Measurements from ENCODE around the gene TMEM132C.
"Not testable (repeated sequence)": the region's sequence is repeated elsewhere in the genome, so short reads cannot be mapped to it uniquely, and the experiment has no call there.

Gene TMEM132C

DNA sequence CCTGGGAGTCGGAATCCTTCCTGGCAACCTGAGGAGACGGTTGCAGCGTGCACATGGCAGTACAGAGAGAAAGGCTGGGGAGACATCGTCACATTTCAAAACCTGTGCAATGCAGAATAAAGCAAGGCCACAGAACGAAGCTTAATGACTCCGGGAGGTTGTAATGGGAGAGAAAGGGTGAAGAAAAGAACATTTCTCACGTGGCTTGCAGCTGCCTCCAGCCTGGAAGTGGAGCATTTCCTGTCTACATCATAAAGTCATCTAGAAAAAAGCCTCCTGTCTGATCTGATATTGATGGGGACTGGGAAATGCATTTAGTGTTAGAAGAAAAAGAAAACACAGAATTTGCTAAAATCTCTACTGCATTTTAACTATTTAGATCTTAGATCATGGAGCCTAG is 209.3 kb downstream of the TMEM132C start:
- no peak for DNase-seq (ENCODE audit: low read depth)

GRCh38 chr12:128483526-128484255 is 216.7 kb downstream of the TMEM132C start:
- DNase-seq (ENCODE audit: low read depth) = no peak

- not testable (repeated sequence) for DNase-seq (ENCODE audit: low read depth)
These were observed 230.4 kb downstream of the TMEM132C start for GRCh38 chr12:128497376-128497775.

- DNase-seq (ENCODE audit: low read depth) = no peak
These were observed 240.5 kb downstream of the TMEM132C start for GRCh38 chr12:128507470-128507869.

- DNase-seq (ENCODE audit: low read depth) = no peak
These were observed 242.2 kb downstream of the TMEM132C start for GRCh38 chr12:128509170-128509569.

GRCh38 chr12:128510511-128510910 is 243.5 kb downstream of the TMEM132C start:
- DNase-seq (ENCODE audit: low read depth) = no peak

GRCh38 chr12:128513331-128513730 is 246.4 kb downstream of the TMEM132C start:
- no peak for DNase-seq (ENCODE audit: low read depth)

- DNase-seq (ENCODE audit: low read depth) = no peak
These were observed 246.9 kb downstream of the TMEM132C start for GRCh38 chr12:128513831-128514230.

DNA sequence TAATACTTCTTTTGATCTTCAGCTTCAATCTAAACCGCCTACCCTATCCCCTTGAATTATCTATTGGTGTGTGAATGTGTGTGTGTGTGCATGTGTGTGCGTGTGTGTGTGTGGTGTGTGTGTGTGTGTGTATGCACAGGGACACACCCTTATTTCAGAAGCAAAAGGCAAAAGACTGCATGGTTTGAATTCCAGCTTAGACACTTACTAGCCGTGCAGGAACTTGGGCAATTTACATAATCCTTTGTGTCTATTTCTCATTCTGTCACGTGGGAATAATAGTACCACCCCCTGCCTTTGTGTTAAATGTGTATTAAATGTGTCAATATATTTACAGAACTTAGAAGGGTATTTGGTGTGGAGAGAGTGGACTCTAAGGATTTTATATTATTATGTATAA is 251.7 kb downstream of the TMEM132C start:
- DNase-seq (ENCODE audit: low read depth) = no peak

GRCh38 chr12:128519426-128519825 is 252.5 kb downstream of the TMEM132C start:
- no peak for DNase-seq (ENCODE audit: low read depth)

GRCh38 chr12:128521981-128522380 is 255.0 kb downstream of the TMEM132C start:
- DNase-seq (ENCODE audit: low read depth) = no peak

DNA sequence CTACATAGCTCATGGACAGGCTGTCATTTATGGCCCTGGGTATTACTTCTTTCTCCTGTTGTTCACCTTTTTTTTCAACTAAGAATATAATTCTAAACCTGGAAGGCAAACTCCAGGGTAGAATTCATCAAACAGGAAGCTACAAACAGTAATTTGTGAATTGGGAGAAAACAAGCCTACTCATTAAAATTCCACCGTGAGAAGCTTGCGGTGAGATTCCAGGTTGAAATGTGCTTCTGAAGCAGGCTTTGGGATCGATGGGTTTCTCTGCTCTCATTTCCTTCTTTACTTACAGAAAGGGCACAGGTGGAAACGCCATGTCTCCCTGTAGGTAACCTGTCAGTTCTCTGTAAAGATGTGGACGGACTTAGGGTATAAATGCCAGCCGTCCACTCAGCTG is 257.5 kb downstream of the TMEM132C start:
- no peak for DNase-seq (ENCODE audit: low read depth)

DNA sequence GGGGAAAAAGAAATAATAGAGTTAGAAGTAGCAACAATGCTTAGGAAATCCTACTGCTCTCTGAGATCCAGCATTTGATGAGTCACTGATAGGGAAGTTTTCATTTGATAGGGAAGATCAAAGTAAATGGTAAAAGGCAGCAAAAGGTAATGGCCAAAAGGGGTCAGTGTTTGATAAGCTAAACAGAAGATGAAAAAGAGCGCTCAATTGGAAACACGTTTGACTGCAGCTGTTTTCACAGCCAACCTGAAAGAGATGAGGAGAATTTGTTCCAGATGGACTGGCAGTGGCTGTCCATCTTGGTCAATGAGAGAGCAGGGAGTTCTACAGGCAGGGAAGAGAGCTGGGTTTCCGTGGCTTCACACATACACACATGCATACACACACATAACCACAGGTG is 264.2 kb downstream of the TMEM132C start:
- no peak for DNase-seq (ENCODE audit: low read depth)

DNA sequence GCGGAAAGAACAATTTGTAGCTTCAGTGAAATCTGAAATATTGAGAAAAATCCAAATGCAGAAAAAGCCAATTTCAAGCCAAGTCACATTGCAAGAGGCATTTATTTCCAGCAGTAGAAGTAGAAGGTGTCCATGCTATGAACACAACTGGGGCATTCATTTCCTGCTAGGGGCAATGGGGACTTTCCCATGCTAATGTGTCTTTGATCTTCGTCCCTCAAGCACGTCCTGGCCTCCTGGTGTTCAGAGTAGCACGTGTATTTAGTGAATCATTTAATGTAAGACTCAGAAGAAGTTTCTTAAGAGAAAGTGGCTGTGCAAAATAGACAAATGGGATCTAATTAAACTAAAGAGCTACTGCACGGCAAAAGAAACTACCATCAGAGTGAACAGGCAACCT is 267.9 kb downstream of the TMEM132C start:
- DNase-seq (ENCODE audit: low read depth) = no peak

DNA sequence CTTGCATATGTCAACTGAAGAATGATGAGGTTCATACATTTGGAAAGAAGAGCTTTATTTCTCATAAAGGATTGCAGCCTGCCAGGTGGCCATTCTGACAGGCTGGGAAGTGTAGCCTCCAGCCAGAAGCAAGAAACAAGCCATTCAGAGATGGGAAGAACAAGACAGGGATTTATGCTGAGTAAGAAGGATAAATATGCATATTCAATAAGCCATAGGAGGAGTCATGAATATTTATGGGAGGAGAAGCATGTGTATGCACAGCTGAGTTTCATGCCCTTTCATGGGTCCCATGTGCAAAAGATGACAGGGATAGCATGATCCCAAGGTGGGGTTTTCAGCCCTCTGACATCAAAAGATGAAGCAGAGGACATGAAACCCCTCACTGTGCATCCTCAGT is 269.8 kb downstream of the TMEM132C start:
- DNase-seq (ENCODE audit: low read depth) = no peak

DNA sequence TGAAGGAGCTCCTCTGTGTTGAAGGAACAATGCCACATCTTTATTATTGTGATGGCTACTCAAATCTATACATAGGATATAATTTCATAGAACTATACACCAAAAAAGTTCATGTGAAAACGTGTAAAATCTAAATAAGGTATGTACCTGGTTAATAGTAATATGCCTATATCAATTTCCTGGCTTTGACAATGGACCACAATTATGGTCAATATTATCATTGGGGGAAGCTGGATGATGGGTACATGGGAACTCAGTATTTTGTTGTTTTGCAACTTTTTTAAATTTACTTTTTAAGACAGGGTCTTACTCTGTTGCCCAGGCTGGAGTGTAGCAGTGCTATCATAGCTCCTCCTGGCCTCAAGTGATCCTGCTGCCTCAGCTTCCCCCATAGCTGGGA is 270.7 kb downstream of the TMEM132C start:
- DNase-seq (ENCODE audit: low read depth) = no peak

DNA sequence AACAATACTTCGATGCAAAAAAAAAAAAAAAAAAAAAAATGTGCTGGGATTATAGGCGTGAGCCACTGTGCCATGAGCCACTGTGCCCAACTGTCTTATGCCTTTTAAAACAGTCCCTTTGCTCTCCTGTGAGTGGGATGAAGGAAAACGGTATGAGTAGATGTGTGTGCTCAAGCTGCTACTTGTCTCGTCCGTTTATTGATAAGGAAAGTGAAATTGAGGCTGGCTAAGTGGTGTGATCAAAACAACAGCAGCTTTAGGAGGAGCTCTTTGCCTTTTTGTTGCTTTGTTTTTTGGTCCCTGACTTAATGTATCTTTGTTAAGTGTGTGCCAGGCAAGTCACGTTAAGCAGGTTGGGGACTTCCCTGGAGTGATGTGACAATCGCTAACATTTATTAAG is 275.9 kb downstream of the TMEM132C start:
- no peak for DNase-seq (ENCODE audit: low read depth)

DNA sequence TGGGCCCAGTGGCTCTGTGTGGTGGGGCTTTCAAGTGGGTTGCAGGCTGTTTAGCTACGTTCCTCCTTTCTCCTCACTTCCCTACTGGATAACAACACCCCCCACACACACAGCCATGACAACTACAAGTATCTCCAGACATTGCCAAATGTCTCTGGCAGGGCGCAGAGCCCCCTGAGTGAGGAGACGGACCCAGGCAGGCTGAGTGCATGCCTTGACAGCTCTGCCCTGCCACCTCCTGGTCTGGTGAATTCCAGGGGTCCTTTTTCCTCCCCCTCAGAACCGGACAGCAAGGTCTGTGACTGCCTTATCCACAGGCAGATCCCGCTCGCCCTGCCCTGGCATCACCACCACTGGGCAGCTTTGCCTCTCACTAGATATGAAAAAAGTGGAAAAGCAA is 276.5 kb downstream of the TMEM132C start:
- no peak for DNase-seq (ENCODE audit: low read depth)

DNA sequence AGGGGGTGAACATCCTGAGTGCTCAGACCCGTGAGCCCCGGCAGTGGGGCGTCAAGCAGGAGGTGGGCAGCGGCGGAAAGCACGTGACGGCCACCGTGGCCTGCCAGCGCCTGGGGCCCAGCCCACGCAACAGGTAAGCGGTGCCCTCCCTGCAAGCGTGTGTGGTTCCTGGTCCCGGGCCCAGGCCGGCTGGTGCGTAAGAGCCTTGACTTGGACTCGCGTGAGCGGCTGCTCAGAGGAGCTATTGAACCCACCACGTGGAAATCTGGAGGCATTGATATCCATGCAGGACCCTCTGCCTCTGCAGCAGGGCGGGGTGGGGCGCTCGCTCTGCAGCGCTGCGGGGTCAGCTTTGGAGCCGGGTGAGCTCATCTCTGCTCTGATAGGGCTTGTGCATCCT is 277.0 kb downstream of the TMEM132C start:
- no peak for DNase-seq (ENCODE audit: low read depth)

DNA sequence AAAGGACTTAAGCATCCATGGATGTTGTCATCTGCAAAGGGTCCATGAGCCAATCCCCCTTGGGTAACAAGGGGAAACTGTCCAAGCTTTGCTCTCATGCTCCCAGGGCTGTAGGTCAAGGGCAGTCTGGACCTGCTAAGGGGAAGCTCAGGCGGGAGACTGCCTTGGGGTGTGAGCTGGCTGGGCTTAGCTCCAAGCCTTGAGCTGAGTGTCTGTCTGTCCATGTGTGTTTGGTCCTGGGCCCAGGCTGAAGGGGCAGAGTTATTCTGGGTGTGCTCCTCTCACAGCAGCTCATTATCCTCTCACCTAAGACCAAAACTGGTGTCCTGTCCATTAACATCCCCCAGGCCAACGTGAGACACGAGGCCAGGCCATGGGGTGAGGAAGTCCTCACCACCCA is 282.0 kb downstream of the TMEM132C start:
- DNase-seq (ENCODE audit: low read depth) = no peak

- DNase-seq (ENCODE audit: low read depth) = no peak
These were observed 282.7 kb downstream of the TMEM132C start for GRCh38 chr12:128549601-128550218.

GRCh38 chr12:128551266-128551665 is 284.3 kb downstream of the TMEM132C start:
- DNase-seq (ENCODE audit: low read depth) = no peak

DNA sequence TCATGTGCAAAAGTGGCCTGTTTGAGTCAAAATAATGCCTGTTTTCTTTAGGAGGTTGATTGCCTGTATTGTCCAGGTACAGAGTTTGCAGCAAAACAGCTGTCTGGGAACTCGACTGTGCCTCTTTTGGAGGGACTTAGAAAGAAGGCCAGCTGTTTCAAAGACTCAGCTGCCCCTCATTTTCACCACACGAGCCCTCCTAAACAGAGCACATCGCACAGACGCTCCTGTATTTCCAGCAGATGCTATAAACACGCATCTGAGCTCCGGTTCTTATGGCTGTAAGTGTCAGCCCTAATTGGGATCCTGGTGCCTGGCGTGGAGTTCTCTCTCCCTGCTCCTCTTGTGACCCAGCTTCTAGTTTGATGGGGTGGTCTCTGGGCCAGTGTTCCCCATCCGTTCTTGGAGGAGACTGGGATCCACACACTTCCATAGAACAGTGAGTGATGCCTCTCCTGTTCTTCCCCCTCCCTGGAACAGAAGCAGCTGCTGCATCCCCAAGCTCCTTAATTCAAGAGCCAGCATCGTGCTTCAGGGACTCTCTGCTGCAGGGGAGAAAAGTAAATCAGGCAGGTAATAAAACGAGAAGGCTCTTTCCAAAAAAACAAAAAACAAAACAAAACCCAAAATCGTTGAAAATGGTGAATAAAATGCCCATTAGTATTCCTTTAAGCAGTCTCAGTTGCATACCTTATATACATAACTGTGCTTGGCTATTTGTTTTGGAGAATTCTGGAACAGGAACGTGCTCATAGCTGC is 287.8 kb downstream of the TMEM132C start:
- DNase-seq (ENCODE audit: low read depth) = no peak
